ENCODE data around the gene C16orf95.

Gene C16orf95

GRCh38 chr16:87310610-87311009, 6.6 kb downstream of the C16orf95 start:
- H3K4me3 ChIP-seq (ENCODE audit: low read length) = no peak overlapping the region
- peaks cover 6% of the 10 kb centered on the region for H3K36me3 ChIP-seq (replicated peaks; ENCODE audit: low read depth, low read length)
- no peak for TF ChIP-seq EZH2phosphoT487 (IDR thresholded peaks at IDR 0.05; ENCODE audit: low read depth)
- no peak for TF ChIP-seq CTCF (IDR thresholded peaks at IDR 0.05; ENCODE audit: low read depth, low read length)
- H3K27ac ChIP-seq (ENCODE audit: low read length) = no peak overlapping the region
- H3K4me1 ChIP-seq (ENCODE audit: low read length) = peaks cover 12% of the 10 kb centered on the region
- H3K79me2 ChIP-seq (ENCODE audit: low read length) = no peaks in the 10 kb centered on the region
- H3K9ac ChIP-seq (ENCODE audit: low read length) = no peak overlapping the region
- H3K4me2 ChIP-seq (ENCODE audit: low read length) = no peak overlapping the region
- no peaks in the 10 kb centered on the region for H3K27me3 ChIP-seq (ENCODE audit: low read depth, low read length)
- H2AFZ ChIP-seq (ENCODE audit: low read depth, low read length) = no peak overlapping the region
- H4K20me1 ChIP-seq (ENCODE audit: insufficient read depth, low read length) = no peaks in the 10 kb centered on the region
- no peaks in the 10 kb centered on the region for H3K9me3 ChIP-seq (ENCODE audit: insufficient read depth, low read length)

- Histone ChIP-seq H3K4me1 (ENCODE audit: low read length) (peaks cover 5% of the 10 kb centered on the region), H3K27me3 (ENCODE audit: low read depth, low read length) (no peaks in the 10 kb centered on the region), H3K4me2 (ENCODE audit: low read length) (no peak overlapping the region), H3K36me3 (replicated peaks; ENCODE audit: low read depth, low read length) (peaks cover 6% of the 10 kb centered on the region), H3K4me3 (ENCODE audit: low read length) (no peak overlapping the region), H2AFZ (ENCODE audit: low read depth, low read length) (no peak overlapping the region), H4K20me1 (ENCODE audit: insufficient read depth, low read length) (no peaks in the 10 kb centered on the region), H3K79me2 (ENCODE audit: low read length) (no peaks in the 10 kb centered on the region), H3K9me3 (ENCODE audit: insufficient read depth, low read length) (no peaks in the 10 kb centered on the region), H3K27ac (ENCODE audit: low read length) (no peak overlapping the region), H3K9ac (ENCODE audit: low read length) (no peak overlapping the region)
- TF ChIP-seq CTCF (IDR thresholded peaks at IDR 0.05; ENCODE audit: low read depth, low read length) = no peak
- no peak for TF ChIP-seq EZH2phosphoT487 (IDR thresholded peaks at IDR 0.05; ENCODE audit: low read depth)
Observed at GRCh38 chr16:87309620-87310525, 7.3 kb downstream of the C16orf95 start.

DNA sequence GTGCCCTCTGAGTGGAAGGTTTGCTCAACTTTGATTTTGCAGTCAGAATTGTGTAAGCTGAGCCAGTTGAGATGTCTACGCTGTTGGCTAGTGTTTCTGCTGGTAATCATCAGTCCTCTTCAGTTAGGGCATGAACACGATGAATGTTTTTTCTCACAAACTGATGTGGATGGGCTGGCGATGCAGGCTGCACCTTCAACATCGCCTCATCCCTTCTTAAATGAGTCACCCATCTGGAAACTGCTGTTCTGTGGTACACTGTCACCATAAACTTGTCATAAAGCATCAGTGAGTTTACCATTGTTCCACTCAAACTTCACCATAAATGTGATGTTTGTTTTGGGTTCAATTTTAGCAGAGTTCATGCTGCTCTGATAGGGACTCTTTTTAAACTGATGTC, 8.4 kb downstream of the C16orf95 start:
- Histone ChIP-seq H3K9ac (ENCODE audit: low read length) (no peak overlapping the region), H3K27ac (ENCODE audit: low read length) (no peak overlapping the region), H3K4me2 (ENCODE audit: low read length) (no peak overlapping the region), H3K4me3 (ENCODE audit: low read length) (no peak overlapping the region), H3K79me2 (ENCODE audit: low read length) (no peaks in the 10 kb centered on the region), H3K9me3 (ENCODE audit: insufficient read depth, low read length) (no peaks in the 10 kb centered on the region), H3K36me3 (replicated peaks; ENCODE audit: low read depth, low read length) (peaks cover 6% of the 10 kb centered on the region), H2AFZ (ENCODE audit: low read depth, low read length) (no peak overlapping the region), H4K20me1 (ENCODE audit: insufficient read depth, low read length) (no peaks in the 10 kb centered on the region), H3K4me1 (ENCODE audit: low read length) (no peaks in the 10 kb centered on the region), H3K27me3 (ENCODE audit: low read depth, low read length) (no peaks in the 10 kb centered on the region)
- TF ChIP-seq CTCF (IDR thresholded peaks at IDR 0.05; ENCODE audit: low read depth, low read length) (no peak), EZH2phosphoT487 (IDR thresholded peaks at IDR 0.05; ENCODE audit: low read depth) (no peak)

DNA sequence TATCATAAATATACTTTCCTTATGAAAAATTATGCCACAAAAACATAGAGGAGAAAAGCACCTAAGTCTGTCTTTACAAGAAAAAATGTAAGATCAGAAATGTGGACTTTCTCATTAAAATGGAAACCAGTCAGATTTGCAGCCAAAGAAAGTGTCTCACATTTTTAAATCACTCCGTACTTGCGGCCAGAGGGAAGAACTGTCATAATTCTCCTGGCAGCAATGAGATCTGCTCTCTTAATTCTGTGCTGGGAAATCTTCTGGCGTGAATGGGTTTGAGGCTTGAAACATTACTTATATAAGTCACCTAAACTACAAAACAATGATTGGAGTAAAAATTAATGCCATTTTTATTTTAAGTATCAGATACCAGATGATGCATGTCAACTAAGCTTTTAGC, 10.7 kb downstream of the C16orf95 start:
- Histone ChIP-seq H4K20me1 (ENCODE audit: insufficient read depth, low read length) (no peaks in the 10 kb centered on the region), H3K9ac (ENCODE audit: low read length) (no peak overlapping the region)
- TF ChIP-seq EZH2phosphoT487 (IDR thresholded peaks at IDR 0.05; ENCODE audit: low read depth) (no peak), CTCF (IDR thresholded peaks at IDR 0.05; ENCODE audit: low read depth, low read length) (no peak)

More for the DNA sequence above, 10.7 kb downstream of the C16orf95 start:
- no peak overlapping the region for H3K27ac ChIP-seq (ENCODE audit: low read length)
- H3K36me3 ChIP-seq (replicated peaks; ENCODE audit: low read depth, low read length) = peaks cover 6% of the 10 kb centered on the region
- no peaks in the 10 kb centered on the region for H3K9me3 ChIP-seq (ENCODE audit: insufficient read depth, low read length)
- H3K4me3 ChIP-seq (ENCODE audit: low read length) = no peak overlapping the region
- H2AFZ ChIP-seq (ENCODE audit: low read depth, low read length) = no peak overlapping the region
- H3K27me3 ChIP-seq (ENCODE audit: low read depth, low read length) = no peaks in the 10 kb centered on the region
- H3K79me2 ChIP-seq (ENCODE audit: low read length) = no peaks in the 10 kb centered on the region
- no peak overlapping the region for H3K4me2 ChIP-seq (ENCODE audit: low read length)
- H3K4me1 ChIP-seq (ENCODE audit: low read length) = no peaks in the 10 kb centered on the region

Measured in OCI-LY3 (cell line).